Stimulated activated CD8-positive, alpha-beta memory T cell treated with anti-CD3 and anti-CD28 coated beads, Interleukin-7, amount 100 ng/mL, for 4 hours (primary cell): Measurements from ENCODE around the gene CCDC134.

Source experiments
- DNase-seq, 2 donors: peaks; one replicate each; pipeline ENCODE4 v3.0.0-alpha.2; 2020; ENCODE audit warnings: low read depth in 2 of 2

The CCDC134 gene

DNA sequence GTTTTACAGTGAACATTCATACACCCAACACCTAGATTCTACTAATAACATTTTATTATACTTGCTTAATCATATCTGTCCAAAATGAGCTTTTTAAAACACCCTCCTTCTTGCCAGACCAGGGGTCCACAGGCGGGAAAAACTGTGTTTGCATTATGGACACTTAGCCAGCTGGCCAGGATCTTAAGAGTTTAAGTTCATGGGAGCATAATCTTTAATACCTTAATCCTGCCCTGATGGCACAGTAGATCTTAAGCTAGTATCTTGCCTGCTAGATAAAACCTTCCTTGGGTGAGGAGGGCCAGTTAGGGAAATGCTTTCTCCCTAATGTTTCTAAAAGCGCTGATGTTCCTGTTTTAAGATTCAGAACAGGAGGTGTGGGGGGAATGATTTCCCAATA, 13.1 kb upstream of the CCDC134 start:
- DNase-seq: no peak

DNA sequence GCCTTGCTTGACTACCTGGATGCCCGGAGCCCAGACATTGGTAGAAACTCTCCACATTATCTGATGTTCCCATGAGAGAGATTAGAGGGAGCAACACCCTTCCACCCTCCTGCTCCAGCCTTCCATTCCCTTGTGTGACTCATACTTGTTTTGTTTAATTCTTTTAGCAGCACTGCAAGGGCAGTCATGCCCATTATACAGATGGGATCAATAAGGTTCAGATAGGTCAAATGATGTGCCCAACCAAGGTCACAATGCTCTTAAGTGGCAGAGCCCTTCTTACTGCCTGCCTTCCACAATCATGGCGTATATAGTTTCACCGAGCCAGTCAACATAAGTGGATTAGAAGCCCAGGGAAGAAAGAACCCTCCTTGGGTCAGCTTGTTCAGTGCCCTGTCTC, 6.6 kb upstream of the CCDC134 start:
- no peak for DNase-seq

DNA sequence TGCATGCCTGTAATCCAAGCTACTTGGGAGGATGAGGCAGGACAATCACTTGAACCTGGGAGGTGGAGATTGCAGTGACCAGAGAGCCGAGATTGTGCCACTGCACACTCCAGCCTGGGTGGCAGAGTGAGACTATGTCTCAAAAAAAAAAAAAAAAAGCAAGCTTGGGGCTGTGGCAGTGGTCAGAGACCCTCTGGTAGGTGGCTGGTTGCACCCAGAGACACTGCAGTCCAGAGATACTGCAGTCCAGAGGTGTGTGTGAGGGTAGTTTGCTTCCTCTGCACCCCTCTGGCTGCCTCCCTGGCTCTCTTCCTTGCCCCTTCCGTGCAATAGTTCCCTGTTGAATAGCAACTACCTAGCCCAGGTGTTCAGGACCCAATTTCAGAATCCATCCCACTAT, 1.7 kb upstream of the CCDC134 start:
- no peak for DNase-seq

DNA sequence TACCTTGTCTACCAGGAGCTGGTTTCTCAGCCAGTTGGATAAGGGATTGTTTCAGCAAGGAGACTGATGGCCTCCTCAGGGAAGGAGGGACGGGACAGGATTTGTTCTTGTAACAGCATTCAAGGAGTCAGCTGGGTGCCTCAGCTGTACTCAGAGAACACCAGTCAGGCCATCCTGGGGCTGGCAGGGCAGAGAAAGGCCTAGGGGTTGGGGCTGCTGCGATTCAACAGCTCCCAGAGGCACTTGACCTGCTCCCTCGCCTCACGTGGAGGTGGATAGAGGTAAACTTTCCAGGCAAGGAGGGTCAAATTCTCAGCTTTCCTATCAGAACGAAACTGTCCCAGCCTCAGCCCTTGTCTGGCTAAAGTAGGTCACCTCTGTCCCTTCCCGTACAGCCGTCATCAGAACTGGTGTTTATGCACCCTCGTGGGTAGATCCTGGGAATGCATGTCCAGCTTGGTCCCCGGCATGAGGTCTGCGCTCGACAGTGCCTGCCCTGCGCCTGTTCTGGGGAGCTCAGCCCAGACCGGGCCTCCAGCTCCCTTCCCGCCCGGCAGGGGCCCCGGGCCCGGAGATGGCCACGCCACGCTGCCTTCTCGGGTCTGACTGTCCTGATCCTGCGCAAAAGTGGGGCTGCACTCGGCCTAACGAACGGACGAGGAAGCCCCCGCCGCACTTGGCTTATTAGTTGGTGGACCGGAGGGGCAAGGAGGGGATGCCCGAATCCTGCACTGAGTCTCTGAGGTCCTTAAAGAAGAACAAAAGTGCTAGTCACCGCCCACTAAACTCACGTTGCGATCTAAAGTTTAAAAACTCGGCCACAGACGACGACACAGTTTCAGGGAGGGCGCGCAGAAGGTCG, 762 bp upstream of the CCDC134 start:
- no peak for DNase-seq

DNA sequence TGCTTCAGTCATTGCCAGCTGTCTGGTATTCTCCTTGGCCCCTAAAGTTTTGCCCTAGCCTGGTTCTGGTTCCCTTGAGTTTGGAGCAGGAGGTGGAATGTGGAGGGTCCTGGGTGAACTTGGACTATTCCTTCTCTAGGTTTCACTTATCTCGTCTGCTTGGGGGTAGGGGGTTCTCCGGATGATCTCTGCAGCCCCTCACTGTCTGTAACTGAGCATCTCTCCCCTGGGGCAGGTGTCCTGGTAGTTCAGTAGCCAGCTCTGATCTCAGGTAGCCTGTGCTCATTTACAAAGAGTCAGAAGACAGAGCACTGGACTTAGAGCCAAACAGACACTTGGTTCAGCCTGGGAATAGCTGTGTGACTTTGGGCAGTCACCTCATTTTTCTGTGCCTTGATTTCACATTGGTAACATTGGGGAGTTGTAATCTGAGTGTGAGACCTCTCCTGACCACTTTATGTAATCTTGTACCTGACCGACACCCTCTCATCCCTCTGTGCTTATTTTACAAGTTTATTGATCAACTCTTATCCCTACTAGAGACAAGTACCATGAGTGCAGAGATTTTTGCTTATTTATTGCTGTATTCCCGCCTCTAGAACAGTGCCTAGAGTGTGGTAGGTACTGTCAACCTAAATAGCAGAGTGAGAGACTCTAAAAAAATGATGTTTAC, 804 bp downstream of the CCDC134 start:
- DNase-seq: no peak

DNA sequence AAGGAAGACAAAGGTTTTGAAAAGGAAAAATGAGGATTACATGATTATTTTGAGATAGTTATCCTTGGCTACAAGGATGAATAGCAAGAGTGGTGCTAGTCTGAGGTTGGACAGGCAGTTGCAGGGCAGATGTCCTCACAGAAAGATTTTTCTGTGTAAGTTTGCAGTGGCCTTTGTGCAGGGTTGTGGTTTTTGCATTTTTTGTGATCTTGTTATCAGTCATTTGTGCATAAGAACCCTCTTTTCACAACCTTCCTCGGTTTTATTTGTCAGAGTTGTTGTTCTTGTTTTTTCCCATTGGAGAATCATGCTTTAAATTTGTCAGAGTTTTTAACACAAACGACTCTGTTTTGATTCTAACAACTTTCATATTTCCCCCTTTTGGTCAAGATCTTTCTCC, 1.4 kb downstream of the CCDC134 start:
- DNase-seq: no peak

DNA sequence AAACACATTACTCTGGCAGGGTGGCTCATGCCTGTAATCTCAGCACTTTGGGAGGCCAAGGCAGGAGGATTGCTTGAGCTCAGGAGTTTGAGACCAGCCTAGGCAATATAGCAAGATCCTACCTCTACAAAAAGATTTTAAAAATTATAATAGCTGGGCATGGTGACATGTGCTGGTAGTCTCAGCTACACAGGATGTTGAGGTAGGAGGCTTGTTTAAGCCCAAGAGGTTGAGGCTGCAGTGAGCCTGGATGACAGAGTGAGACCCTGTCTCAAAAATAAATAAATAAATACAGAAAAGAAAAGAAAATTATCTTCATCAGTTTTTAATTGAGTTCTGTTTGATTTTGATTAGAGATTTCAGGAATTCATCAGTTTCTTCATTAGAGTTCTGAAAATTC, 5.2 kb downstream of the CCDC134 start:
- no peak for DNase-seq

DNA sequence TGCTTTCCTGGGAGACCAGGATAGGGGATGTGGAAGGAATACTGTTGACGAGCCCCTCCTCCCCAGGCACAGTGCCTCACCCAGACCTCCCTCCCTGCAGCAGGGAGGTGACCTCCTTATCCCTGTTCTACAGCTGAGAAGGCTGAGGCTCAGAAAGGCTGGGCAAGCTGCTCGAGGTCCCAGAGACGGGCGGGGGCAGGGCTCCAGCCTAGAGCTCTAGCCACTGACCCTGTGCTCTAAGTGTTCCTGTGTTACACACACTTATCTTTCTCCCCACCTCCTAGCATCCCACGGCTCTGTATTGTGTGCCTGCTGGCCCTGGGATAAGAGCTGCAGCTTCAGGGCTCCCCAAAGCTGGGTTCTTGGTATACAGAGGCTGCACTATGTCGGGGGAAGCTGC, 7.9 kb downstream of the CCDC134 start:
- DNase-seq: no peak

DNA sequence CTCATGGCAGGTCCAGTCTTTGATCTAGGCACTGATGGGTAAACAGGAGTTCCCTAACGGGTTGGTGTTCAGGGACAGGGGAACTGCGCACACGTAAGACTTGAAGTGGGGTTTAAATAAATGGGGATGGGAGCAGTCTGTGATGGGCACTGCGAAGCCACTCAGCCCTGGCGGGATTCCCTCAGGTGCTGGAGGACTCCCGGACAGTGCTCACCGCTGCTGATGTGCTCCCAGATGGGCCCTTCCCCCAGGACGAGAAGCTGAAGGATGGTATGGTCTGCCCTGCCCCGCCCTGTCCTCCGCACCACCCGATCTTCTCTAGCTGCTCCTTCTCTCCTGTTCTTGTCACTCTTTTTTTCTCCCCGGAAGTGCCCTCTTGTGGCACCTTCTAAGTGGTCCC, 9.5 kb downstream of the CCDC134 start:
- DNase-seq: no peak

DNA sequence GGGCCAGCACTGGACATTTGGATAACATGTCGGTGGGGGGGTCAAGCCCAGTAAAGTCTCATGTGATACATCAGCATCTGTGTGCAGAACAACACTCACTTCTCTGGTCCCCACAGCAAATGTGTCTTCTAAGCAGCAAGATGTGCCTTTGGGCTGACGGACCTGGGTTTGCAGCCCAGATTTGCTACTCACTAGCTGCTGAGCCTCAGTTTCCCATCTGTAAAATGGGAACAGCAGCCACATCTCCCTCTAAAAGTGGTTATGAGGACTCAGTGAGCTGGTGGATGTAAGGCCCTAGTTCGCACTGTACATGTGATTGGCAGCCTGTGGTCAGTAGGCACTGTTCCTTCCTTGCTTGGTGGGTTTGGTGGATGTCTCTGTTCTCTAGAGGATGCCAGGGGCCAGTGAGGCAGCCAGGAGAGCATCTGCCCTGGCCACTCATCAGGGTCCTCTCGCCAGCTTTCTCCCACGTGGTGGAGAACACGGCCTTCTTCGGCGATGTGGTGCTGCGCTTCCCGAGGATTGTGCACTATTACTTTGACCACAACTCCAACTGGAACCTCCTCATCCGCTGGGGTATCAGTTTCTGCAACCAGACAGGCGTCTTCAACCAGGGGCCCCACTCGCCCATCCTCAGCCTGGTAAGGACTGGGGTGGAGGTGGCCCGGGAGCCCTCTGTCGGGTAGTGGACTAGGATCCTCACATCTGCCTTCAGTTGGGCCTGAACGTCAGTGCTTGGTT, 12.5 kb downstream of the CCDC134 start:
- DNase-seq: no peak

DNA sequence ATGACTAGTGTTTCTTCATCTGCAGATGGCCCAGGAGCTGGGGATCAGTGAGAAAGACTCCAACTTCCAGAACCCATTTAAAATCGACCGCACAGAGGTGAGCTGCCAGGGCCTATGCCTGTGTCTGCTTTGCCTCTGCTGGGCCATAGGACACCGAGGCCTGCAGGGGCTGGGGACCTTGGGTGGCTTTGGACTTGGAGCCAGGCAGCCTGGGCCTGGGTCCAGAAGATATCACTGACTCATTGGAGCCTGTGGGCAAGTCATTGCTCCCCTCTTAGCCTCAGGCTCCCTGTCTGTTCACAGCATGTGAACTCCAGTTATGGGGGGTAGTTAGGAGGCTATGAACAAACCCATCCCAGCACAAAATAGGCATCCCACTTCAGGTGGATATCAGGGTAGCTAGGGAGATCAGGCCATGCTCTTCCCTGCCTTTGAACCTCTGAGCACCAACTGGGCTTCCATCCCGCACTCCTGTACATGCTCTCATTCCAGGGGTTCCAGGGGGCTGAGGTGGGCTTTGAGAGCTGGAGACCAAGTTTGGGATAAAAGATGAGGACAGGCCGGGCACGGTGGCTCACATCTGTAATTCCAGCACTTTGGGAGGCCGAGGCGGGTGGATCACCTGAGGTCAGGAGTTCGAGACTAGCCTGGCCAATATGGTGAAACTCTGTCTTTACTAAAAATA, 13.4 kb downstream of the CCDC134 start:
- no peak for DNase-seq

DNA sequence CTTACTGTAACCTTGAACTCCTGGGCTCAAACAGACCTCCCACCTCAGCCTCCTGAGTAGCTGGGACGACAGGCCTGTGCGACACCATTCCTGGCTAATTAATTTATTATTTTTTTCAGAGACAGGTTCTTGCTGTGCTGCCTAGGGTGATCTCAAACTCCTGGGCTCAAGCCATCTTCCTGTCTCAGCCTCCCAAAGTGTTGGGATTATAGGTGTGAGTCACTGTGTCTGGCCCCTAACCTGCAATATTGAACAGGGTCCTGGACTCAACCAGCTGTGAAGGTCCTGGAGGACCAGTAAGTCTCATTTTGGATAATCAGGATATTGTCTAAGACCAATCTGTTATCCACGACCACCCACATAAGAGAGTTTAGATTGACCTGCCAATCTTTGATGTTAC, 15.2 kb downstream of the CCDC134 start:
- no peak for DNase-seq

DNA sequence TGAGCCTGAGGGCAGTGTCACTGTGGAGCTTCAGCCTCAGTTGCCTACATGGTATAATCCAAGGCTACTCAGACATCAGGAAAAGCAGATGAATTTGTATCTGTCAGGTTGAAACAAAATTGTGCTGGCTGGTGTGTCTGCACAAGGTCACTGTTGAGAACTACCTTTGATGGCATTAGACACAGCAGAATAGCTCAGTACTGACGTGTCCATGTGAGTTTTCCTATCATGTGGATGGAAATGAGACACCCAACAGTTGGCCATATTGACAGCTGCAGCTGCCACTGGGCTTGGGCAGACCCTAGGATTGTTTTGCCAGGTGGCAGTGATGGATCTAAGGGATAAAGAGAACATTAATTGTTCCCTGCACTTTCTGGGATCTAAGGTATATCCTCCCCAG, 15.8 kb downstream of the CCDC134 start:
- DNase-seq: no peak

DNA sequence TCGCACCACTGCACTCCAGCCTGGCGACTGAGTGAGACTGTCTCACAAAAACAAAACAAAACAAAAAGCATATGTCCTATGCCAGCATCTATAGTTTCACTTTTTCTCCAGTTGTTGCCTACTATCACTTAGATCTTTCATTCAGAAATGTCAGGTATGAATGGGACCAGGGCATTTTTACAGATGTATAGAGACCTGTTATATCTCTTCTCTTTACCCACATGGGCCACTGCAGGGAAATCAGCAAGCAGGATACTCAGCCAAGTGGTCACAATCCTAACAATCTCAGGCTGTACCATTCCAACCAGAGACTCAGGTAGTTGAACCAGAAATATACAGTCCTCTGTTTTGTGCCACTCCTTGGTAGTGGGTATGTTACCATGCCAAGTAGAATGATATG, 16.4 kb downstream of the CCDC134 start:
- no peak for DNase-seq

DNA sequence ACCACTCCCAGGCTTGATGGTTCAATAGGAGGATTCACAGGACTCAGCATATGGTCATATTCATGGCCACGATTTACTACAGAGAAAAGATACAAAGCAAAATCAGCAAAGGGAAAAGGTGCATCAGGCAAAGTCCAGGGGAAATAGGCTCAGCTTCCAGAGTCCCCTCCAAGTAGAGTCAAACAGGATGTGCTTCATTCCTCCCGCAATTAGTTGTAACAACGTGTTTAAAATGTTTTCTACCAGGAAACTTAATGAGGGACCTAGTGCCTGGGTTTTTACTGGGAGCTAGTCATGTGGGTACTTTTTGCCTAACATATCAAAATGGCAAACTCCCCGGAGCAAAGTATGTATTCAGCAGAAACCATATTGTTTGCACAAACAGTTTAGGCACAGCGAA, 17.5 kb downstream of the CCDC134 start:
- DNase-seq: no peak

DNA sequence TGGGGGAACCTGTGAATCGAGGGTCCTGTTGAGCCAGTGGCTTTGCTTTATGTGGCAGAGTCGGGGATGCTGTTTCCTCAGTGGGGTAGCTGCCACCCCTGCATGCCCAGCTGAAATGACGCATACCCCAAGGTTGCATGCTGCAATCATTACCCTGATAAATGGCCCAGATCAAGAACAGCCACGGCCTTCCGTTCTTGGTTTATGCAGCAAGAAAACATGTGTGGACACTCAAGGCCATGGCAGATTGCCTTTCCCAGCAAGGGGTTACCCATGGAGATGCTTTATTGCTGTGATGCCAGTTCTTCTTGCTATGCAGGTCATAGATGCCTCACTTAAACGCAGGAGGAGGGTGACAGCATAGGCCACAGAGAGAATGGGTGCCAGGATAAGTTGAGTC, 18.1 kb downstream of the CCDC134 start:
- DNase-seq: no peak

DNA sequence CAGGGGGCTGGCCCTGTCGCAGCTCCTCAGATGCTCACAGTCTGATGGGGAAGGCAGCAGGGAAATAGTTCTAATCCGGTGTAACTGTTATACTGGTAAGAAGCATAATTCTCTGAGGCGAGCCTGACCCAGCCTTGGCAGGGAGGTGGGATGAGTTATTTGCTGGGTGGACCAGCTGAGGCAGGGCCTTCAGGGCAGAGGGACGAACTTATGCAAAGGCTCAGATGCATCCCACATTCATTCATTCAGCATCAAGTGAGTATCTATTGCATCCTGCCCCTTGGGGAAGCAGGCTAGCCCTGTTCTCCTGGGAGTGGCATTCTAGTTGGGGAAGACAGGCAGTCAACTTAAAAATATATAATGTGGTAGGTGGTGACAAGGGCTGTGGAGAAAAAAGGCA, 18.8 kb downstream of the CCDC134 start:
- no peak for DNase-seq

DNA sequence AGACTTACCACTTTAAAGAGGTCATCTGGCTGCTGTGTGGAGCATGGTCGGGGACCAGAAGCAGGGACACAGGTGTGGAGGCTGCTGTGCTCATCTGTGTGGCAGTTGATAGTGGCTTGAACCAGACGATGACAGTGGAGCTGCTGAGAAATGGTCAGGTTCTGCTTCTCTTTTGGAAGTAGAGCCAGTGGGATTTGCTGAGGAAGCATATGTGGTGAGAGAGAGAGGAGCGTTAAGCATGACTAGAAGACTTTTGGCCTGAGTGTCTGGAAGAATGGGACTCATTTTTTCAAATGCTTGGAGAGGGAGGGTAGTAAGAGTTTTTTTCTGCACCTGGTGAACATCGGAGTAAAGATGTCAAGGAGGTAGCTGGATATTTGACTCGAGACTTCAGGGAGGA, 20.0 kb downstream of the CCDC134 start:
- no peak for DNase-seq

DNA sequence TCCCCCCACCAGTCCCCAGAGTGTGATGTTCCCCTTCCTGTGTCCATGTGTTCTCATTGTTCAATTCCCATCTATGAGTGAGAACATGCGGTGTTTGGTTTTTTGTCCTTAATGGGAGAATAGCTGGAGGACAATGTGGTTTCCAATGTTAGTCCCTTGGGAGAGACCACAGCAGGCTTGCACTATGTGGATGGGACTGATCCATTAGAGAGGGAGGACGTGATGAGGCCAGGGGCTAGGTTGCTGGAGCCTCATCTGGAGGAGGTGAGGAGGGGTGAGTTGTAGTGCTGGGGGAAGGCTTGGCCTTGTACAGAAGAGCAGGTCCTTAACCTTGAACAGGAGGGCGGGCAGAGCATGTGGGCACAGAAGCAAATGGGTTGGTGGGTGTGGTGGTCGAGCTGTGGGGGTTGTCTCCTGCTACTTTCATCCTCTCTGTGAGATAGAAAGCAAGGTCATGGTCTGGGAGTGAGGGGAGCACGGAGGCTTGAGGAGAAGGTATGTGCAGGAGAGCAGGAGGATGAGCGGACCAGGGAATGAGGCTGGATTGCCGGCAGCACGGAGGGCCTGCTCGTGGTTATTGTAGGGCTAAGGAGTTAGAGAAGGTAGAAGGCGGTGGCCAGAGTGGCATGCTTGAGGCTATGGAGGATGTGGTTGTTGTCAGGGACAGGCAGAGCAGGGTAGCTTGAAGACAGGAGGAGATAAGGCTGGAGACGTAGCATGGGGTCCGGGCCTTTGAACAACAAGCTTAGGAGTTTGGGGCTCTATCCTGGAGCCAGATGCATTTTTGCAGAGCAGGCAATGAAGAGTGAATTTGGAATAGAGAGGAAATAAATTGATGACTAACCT, 21.2 kb downstream of the CCDC134 start:
- DNase-seq: no peak

DNA sequence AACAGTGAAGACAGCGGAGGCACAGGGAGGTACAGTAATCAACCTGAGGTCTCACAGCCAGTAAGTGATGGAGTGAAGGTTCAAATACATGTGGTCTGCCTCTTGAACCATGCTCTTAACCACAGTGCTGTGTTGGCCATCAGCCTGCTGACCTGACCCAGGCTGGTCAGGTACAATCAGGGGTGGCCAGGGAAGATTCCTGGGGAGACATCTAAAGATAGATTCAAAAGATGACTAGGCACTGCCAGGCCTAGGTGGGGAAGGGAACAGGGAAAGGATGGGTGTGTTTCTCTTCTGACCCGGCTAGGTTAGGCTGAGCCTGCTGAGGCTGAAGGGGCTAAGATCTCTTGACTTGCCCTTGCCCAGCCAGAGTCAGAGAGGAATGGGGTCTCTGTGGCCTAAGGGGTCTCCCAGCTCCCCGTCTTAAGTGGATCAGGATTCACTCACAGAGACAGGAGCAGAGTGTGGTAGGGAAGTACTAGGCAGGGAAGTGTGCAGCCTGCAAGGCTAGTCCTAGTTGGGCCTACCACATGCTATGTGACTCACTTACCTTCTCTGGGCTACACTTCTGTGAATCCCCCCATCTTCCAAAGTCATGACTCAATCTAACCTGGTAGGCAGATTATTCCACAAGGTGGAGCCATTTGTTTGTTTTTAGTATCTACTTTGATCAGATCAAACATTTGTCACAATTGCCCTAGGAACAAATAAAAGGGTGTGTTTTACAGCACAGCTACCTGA, 22.0 kb downstream of the CCDC134 start:
- peak; percentile 36 to 38 for DNase-seq

DNA sequence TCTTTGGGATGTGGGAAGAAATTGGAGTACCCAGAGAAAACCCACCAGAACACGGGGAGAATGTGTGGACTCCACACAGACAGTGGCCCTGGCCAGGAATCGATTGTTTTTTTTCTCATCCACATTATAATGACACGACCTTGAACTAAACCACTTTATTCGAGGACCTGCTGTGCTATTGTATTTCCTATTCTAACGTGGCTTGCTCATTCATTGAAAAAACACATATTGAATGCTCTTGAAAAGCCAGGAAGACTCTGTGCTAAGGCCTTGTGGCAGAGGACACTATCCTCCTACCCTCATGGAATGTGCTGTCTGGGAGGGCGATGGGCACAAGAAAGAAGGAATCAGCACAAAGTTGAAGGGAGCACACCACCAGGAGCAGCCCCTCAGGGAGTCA, 23.3 kb downstream of the CCDC134 start:
- no peak for DNase-seq
